SKM-1 treated with dmso at 0.1 percent for 144 hours (cell line): Measurements from ENCODE around the gene MPP7.

Experiments used
- DNase-seq: peaks from one replicate; lab custom pipeline; 2025; ENCODE audit not compliant: unreplicated experiment; lab: John Stamatoyannopoulos, UW

The MPP7 gene

GRCh38 chr10:28273343-28273742 is 29.5 kb downstream of the MPP7 start:
- DNase-seq: no peak

- DNase-seq: no peak
Measured at GRCh38 chr10:28269842-28270456, 32.9 kb downstream of the MPP7 start.

GRCh38 chr10:28266449-28267224 is 36.2 kb downstream of the MPP7 start:
- peak; percentile 0 for DNase-seq

GRCh38 chr10:28263136-28263857 is 39.6 kb downstream of the MPP7 start:
- no peak for DNase-seq

GRCh38 chr10:28256776-28257175 is 46.1 kb downstream of the MPP7 start:
- DNase-seq: no peak

GRCh38 chr10:28254290-28254985 is 48.4 kb downstream of the MPP7 start:
- DNase-seq: no peak

- DNase-seq: no peak
Measured at GRCh38 chr10:28253169-28253785, 49.6 kb downstream of the MPP7 start.
